Embryonic facial prominence (tissue), 1 donor: ENCODE results near the gene RNF19B.

ENCODE experiments used
- DNase-seq: peaks from one replicate; pipeline ENCODE4 v3.0.0-alpha.2; 2016; ENCODE audit errors: extremely low spot score

The RNF19B gene

DNA sequence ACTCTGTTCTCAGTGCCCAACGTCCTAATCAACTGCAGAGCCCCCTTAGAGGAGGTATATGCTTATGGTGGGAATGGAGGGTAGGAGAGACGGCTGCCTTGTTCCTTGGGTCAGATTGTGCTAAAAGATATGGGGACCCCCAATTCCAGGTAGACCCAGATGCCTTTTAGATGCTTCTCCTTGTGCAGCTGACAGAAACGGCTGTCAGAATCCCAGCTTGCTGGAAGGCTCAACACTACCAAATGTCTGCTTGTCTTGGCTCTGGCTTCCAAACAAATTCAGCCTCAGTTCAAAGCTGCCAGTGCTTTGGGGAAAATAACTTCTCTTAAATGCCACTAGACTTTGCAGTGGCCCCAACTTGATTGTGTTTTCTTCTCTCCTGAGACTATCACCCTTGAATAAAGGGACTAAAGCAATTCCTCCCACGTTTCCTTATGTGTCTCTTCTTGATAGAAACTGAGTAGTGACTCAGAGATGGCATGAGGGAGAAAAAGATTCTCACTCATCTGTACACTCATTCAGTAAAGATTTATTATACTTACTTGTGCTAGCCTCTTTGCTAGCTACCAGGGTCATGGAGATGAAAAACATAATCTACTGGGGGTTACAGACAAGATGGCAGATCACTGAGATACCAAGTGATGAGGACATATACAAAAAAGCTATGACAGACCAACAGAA is 3.4 kb upstream of the RNF19B start:
- no peak for DNase-seq

DNA sequence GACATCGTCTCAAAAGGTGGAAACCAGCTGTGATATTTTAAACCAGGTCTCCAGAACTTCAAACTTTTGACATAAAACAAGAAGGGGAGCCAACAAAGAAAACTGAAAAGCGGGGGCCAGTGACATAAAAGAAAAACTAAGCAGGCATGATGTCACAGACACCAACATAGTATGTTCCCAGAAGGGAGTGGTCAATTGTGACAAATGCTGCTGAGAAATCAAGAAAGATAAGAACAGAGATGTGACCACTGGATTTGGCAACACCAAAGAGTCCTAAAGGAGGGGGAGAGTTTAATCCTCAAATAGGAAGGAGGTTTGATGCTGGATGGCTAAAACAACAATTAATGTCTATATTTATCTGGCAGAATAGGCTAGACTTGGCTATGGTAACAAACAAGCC is 2.3 kb upstream of the RNF19B start:
- DNase-seq, result no peak

DNA sequence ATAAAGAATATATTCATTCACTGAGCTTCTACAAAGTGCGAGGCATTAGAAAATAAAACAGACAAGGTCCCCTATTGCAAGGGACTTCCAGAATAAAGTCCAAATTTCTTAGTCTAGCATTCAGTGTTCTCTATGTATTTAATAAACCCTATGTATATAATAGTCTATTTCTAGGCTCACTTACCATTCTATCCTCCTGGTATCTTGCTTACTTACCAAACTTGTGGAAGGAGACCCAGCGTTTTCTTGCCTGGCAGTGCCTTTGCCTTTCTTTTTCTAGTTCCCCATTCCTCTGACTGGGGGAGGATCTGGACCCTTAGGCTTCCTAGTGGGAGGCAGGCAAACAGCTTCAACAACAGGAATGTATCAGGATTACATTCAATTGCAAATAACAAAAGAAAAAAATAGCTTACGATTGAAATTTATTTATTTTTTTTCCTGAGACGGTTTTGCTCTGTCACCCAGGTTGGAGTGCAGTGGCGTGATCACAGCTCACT is 690 bp upstream of the RNF19B start:
- no peak for DNase-seq

GRCh38 chr1:32963746-32964460 is 706 bp downstream of the RNF19B start:
- DNase-seq, result no peak

- DNase-seq, result no peak
These were observed 2.2 kb downstream of the RNF19B start for GRCh38 chr1:32962248-32962896.

GRCh38 chr1:32960819-32961355 is 3.7 kb downstream of the RNF19B start:
- no peak for DNase-seq

- no peak for DNase-seq
These were observed 4.3 kb downstream of the RNF19B start for GRCh38 chr1:32960342-32960741.

GRCh38 chr1:32958827-32959226 is 5.8 kb downstream of the RNF19B start:
- no peak for DNase-seq

DNA sequence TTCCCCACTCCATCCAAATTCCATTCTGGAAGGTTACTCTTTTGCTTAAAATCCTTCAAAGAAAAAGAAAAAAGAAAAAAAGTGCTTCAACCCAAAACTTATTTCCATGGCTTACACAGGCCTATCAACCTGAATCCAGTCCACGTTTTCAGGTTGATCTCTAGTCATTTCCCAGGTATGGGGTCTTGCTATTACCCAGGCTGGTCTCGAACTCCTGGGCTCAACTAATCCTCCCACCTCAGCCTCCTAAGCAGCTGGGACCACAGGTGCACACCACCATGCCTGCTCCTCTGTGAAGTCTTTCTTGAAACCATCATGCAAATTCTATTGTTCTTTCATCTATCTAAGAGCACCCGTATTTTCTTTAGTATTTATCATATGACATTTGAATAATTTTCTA is 7.6 kb downstream of the RNF19B start:
- no peak for DNase-seq

- DNase-seq, result no peak
These were observed 10.4 kb downstream of the RNF19B start for GRCh38 chr1:32954168-32954567.

DNA sequence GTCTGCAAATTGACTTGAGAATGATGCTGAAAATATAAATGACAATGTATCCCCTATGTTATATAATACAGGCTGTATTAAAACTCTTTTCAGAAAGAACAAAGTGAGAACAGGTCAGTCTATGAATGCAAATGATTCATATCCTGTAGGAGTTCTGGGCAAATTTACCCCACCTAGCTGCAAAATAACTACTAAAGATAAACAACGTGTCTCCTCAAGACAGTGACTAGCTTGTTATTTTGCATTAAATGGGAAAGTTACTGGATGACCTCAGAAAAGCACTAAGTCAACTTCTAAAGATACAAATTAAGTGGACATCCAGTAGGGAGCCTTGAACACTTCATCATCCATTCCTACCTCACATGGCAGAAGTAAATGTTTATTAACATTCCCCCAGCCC is 11.1 kb downstream of the RNF19B start:
- DNase-seq, result no peak

GRCh38 chr1:32949519-32949918 is 15.1 kb downstream of the RNF19B start:
- DNase-seq, result no peak

GRCh38 chr1:32948905-32949304 is 15.7 kb downstream of the RNF19B start:
- no peak for DNase-seq

- no peak for DNase-seq
These were observed 16.3 kb downstream of the RNF19B start for GRCh38 chr1:32948390-32948722.

GRCh38 chr1:32947669-32948389 is 16.8 kb downstream of the RNF19B start:
- no peak for DNase-seq

GRCh38 chr1:32946413-32946812 is 18.2 kb downstream of the RNF19B start:
- DNase-seq, result no peak

DNA sequence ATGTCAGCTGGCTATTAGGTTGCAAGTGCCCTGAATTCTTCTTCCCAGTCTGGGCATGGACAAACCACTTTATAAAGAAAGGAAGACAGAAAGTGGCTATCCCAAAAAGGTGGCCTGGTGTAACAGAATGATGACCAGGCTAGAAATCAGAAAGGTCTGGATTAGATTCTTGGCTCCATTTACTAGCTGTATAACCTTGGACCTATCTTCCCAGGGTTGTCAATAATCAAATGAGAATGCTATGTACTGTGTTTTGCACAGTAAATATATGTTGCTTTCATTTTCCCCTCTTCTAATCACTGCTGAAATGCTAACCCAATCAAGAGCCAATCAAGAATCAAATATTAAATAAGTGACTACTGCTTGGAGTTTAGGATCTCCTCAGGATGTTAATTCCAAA is 20.4 kb downstream of the RNF19B start:
- no peak for DNase-seq

DNA sequence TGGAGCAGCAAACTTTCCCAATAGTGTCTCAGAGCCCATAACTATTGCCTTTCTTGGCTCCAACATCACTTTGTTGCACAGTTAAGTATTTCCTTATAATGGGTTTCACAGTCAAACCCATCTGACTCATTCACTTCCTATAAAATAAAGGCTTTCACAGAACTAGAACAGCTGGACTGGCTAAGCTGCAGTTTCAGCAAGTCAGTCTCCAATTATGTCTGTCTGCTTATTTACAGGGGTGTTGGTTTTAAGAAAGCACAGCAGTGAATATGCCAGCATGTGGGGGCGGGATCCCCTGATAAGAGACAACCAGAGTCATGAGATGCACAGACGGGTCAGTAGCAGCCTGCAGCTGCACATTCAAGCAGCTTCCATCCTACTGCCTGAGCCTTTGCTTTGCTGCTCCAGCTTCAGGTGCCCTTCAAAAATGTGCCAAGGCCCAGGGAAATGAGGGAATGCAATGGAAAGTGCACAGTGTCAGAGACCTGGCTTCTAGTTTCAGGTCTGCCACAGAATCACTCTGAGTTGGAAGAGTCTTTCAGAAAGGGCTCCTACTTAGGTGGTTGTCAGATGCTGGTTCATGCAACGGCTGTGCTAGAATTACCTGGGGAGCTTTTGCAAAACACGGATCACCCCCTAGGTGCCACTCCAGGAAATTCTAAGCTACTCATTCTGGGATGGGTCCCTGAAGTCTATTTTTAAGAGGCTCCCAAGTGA is 24.8 kb downstream of the RNF19B start:
- no peak for DNase-seq

DNA sequence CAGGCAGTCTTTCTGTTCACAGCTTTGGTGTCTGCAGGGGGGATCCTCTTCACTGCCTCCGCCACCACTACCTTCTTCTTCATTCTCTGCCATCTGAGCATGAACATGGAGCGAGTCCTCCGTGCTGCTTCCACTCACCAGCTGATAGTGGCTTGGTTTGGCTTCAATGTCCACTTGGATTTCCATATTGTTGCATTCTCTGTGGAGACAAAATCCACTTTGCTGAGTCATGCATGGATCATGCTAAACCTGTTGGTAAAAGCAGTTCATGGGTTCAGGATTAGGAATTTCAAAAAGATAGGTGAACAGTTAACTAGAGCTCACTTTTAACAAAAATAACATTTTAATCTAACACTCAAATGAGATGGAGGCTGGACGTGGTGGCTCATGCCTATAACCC is 27.5 kb downstream of the RNF19B start:
- no peak for DNase-seq

DNA sequence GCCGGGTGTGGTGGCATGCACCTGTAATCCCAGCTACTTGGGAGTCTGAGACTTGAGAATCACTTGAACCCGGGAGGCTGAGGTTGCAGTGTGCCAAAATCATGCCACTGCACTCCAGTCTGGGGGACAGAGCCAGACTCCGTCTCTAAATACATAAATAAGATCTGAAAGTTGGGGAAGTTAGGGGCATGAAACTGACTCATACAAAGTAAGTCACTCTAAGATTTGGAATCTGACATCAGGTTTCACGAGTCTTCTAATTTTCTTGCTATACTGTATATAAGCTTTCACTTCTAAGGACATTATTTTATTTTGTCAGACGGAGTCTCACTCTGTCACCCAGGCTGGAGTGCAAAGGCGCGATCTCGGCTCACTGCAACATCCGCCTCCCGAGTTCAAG is 30.1 kb downstream of the RNF19B start:
- DNase-seq, result no peak

DNA sequence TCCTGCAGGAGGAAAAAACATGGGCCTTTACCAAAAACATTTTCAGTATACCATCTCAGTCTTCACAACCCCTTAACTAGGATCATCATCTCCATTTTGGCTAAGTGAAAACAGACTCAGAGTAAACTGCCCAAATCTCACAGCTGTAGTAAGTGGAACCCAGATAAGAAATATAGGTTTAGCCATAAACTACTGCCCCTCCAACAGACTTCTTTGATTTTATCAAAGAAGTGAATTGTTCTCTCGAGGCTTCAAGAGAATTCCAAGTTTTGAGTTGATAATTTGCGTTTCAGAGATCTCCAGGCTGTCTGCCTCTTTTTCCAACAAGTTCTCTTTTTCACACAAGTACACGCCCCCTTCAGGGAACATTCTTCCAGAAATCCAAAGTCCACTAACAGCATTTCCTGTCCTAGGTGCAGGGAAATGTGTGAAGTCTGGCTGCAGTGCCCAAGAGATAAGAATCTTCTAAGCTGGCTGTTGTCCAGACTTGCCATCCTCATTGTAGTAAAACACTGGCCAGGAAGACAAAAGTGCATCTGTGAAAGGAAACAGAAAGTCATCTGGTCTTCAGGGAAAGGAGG is 30.8 kb downstream of the RNF19B start:
- DNase-seq, result no peak
